Common myeloid progenitor, CD34-positive (primary cell): ENCODE data around the gene TKT.
A peak's percentile ranks its signal among the peaks of the same experiment; 100 is the strongest.

Source experiments
- CTCF ChIA-PET: fragments of 350-600 bp; sonication (Branson Sonifier 250); formaldehyde crosslinking; loops from one replicate; lab custom pipeline; 2021; ENCODE audit warnings: antibody characterized with exemption; lab: Charles Lee
- POLR2A ChIA-PET: fragments of 350-600 bp; sonication (Branson Sonifier 250); formaldehyde crosslinking; loops from one replicate; lab custom pipeline; 2021; ENCODE audit warnings: antibody characterized with exemption; lab: Charles Lee
- DNase-seq, 3 donors: peaks; one replicate each; pipeline versions ENCODE4 v3.0.0 to v3.0.0-alpha.2; 2013
- H3K27ac ChIP-seq, 2 experiments: 1 replicate in 1 of 2; 2 replicates in 1 of 2; pipeline ENCODE4 v1.7.0; 2013; ENCODE audit warnings: inconsistent platforms in 2 of 2, low read length in 2 of 2, mild to moderate bottlenecking in 2 of 2, low read depth in 1 of 2, moderate library complexity in 1 of 2; ENCODE audit not compliant: severe bottlenecking in 2 of 2, insufficient read depth in 1 of 2, poor library complexity in 1 of 2
- H3K27me3 ChIP-seq, 5 experiments: replicated peaks in 2 of 5; 1 replicate in 3 of 5; 2 replicates in 2 of 5; pipeline versions ENCODE4 v1.6.1 to v1.7.0; 2013; ENCODE audit warnings: low read length in 4 of 5, mild to moderate bottlenecking in 2 of 5, moderate library complexity in 2 of 5, inconsistent platforms in 1 of 5; ENCODE audit not compliant: insufficient read depth in 5 of 5, control insufficient read depth in 4 of 5
- H3K36me3 ChIP-seq, 4 experiments: 1 replicate in 2 of 4; 2 replicates in 2 of 4; pipeline versions ENCODE4 v1.6.1 to v1.7.0; 2013; ENCODE audit warnings: low read length in 3 of 4, control low read depth in 1 of 4, mild to moderate bottlenecking in 1 of 4; ENCODE audit not compliant: control insufficient read depth in 4 of 4, insufficient read depth in 4 of 4
- H3K4me1 ChIP-seq, 4 experiments: 1 replicate in 3 of 4; 2 replicates in 1 of 4; pipeline versions ENCODE4 v1.6.1 to v1.7.1; 2013; ENCODE audit warnings: low read length in 3 of 4, mild to moderate bottlenecking in 3 of 4, control low read depth in 1 of 4, inconsistent platforms in 1 of 4, moderate library complexity in 1 of 4; ENCODE audit not compliant: control insufficient read depth in 4 of 4, insufficient read depth in 4 of 4; ENCODE audit errors: control extremely low read depth in 1 of 4
- H3K4me3 ChIP-seq, 7 experiments: 1 replicate in 4 of 7; 2 replicates in 3 of 7; pipeline versions ENCODE4 v1.5.1 to v1.7.0; 2013; ENCODE audit warnings: mild to moderate bottlenecking in 7 of 7, low read length in 6 of 7, moderate library complexity in 6 of 7, inconsistent platforms in 2 of 7, low read depth in 2 of 7, control low read depth in 1 of 7; ENCODE audit not compliant: insufficient read depth in 4 of 7, control insufficient read depth in 1 of 7; ENCODE audit errors: extremely low read depth in 1 of 7
- H3K9me3 ChIP-seq, 5 experiments: 1 replicate in 4 of 5; 2 replicates in 1 of 5; pipeline versions ENCODE4 v1.6.1 to v1.7.1; 2013; ENCODE audit warnings: low read length in 4 of 5, mild to moderate bottlenecking in 2 of 5, inconsistent platforms in 1 of 5, low read depth in 1 of 5, moderate library complexity in 1 of 5; ENCODE audit not compliant: control insufficient read depth in 4 of 5, insufficient read depth in 2 of 5; ENCODE audit errors: control extremely low read depth in 1 of 5
- WGBS: methylation state at CpG from one replicate; pipeline ENCODE4 v1.1.5; 2013; ENCODE audit not compliant: insufficient coverage; 5-methylcytosine and 5-hydroxymethylcytosine counted together

Gene TKT

DNA sequence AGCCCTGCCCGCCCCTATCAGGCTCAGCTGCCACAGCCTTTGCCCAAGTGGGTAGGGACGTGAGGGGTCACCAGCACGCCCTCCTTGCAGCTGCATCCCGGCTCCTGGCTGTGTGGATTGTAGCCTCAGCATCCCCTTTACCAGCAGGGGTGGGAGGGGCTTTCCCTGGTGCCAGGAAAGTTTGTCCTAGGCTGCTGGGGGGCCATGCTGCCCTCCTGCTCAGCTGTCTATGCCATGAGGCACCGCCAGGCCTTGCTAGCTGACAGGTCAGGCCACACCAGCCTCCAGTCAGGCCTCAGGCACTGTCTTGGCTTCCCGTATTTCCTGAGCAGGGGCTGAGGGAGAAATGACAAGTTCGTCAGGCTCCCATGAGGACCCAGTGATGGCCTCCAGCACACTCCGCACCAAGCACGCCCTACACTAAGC lies 32.3 kb downstream of the TKT start:
- Histone ChIP-seq H3K4me3 (no peak overlapping the region), H3K27me3 (no peaks in the 10 kb centered on the region), H3K36me3 (peaks cover 0 to 68% (median 58%) of the 10 kb centered on the region in 4 experiments), H3K4me1 (peaks cover 0 to 2% (median 0%) of the 10 kb centered on the region in 4 experiments), H3K27ac (no peak overlapping the region), H3K9me3 (no peaks in the 10 kb centered on the region)
- 92% methylated on average over 5 of the region's 9 CpGs for WGBS
- POLR2A ChIA-PET, result no interaction called here
- DNase-seq, result no peak
- CTCF ChIA-PET, result interaction anchor here (1.0 to 1.9 kb wide), 3 partner anchors 20 to 76 kb away, joined by 3 to 5 read pairs (median 4); no protein-coding TSS in a partner anchor

DNA sequence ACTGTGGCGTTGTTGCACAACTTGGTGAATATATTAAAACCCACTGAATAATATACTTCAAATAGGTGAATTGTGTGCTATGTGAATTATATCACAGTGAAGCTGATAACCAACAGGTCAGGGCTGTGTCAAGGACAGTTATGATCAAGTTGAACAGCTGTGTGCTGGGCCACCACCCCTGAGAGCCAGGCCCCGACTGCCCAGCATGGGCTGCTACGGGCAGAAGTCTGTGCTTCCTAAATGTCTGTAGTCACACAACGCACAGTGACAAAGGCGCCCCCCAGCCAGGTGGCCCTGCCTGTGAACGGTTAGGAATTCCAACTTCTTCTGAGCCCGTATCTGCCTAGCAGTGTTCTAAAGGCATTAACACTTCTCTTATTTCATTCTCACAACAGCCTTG lies 32.8 kb downstream of the TKT start:
- CTCF ChIA-PET, result interaction anchor here (0.9 to 1.9 kb wide), 5 partner anchors 21 to 77 kb away, joined by 3 to 5 read pairs (median 4); no protein-coding TSS in a partner anchor
- H3K36me3 ChIP-seq, result peaks cover 0 to 63% (median 52%) of the 10 kb centered on the region in 4 experiments
- H3K27me3 ChIP-seq, result no peaks in the 10 kb centered on the region
- no peaks in the 10 kb centered on the region for H3K9me3 ChIP-seq
- no peak overlapping the region for H3K27ac ChIP-seq
- 93% methylated on average over 5 of the region's 7 CpGs for WGBS
- no peak for DNase-seq
- POLR2A ChIA-PET, result no interaction called here
- H3K4me3 ChIP-seq, result no peak overlapping the region
- H3K4me1 ChIP-seq, result peaks cover 0 to 2% (median 0%) of the 10 kb centered on the region in 4 experiments

DNA sequence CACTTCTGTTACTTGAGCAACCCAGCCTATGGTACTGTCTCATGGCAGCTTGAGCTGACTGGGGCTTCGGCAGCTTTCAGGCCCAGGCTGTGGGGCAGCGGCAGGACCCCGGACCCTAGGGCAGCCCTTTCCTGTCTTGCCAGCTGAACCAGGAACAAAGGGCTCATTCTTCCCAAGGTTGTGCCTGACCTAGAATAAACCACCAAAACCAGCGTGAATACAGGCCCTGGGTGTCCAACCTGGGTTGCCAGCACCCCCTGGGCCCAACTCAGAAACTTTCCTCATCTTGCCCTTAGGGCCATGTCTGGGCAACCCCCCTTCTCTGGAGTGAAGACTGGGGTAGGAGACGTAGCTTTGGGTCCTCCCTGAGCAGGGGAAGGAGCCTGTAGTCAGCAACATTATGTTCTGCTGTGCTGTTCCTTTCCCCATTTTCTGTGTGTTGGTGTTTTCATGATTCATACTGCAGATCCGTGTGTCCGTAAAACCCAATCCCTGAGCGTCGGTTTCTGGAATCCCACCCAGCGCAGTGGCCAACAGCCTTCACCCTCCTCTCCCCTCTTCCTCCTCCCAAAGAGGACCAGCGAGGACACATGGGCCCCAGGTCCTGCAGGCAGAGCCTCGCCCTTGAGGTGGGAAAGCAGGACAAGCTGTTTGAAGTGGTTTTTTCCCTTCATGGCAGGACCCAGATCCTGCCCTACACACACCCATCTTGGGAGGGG lies 33.5 kb downstream of the TKT start:
- Histone ChIP-seq H3K27ac (no peak overlapping the region), H3K4me3 (no peak overlapping the region), H3K36me3 (peaks cover 0 to 56% (median 45%) of the 10 kb centered on the region in 4 experiments), H3K9me3 (no peaks in the 10 kb centered on the region), H3K4me1 (peaks cover 0 to 2% (median 0%) of the 10 kb centered on the region in 4 experiments), H3K27me3 (no peaks in the 10 kb centered on the region)
- ChIA-PET POLR2A (no interaction called here), CTCF (interaction anchor here (0.9 to 1.9 kb wide), 6 partner anchors 9 to 77 kb away, joined by 3 to 11 read pairs (median 4); no protein-coding TSS in a partner anchor)
- 90% methylated on average over 6 of the region's 12 CpGs for WGBS
- no peak for DNase-seq

DNA sequence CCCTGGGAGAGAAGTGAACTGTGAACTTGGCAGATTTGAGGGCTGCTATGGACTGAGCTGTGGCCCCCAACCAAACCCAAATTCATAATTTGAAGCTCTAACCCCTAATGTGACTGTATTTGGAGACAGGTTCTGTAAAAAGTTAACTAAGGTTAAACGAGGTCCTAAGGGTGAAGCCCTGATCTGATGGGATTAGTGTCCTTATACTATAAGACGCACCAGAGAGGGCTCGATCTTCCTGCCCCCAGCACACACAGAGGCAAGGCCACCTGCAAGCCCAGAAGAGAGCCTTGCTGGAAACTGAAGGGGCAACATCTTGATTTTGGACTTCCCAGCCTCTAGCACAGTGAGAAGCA lies 34.0 kb downstream of the TKT start:
- peaks cover 0 to 2% (median 0%) of the 10 kb centered on the region in 4 experiments for H3K4me1 ChIP-seq
- no peak for DNase-seq
- no peaks in the 10 kb centered on the region for H3K9me3 ChIP-seq
- peaks cover 0 to 50% (median 40%) of the 10 kb centered on the region in 4 experiments for H3K36me3 ChIP-seq
- no peak overlapping the region for H3K4me3 ChIP-seq
- H3K27me3 ChIP-seq, result no peaks in the 10 kb centered on the region
- no peak overlapping the region for H3K27ac ChIP-seq
- ChIA-PET CTCF (interaction anchor here (0.9 to 3.1 kb wide), 8 partner anchors 9 to 56 kb away, joined by 3 to 15 read pairs (median 6); no protein-coding TSS in a partner anchor), POLR2A (no interaction called here)
- WGBS, result 89% methylated on average over 3 of the region's 3 CpGs

DNA sequence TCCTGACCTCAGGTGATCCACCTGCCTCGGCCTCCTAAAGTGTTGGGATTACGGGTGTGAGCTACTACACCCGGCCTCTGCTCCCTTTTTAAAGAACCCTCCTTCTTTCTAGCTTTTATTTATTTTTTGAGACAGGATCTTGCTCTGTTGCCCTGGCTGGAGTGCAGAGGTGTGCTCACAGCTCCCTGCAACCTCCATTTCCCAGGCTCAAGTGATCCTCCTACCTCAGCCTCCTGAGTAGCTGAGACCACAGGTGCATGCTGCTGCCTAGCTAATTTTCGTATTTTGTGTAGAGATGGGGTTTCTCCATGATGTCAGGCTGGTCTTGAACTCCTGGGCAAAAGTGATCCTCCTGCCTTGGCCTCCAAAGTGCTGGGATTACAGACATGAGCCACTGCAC lies 34.5 kb downstream of the TKT start:
- CTCF ChIA-PET, result interaction anchor here (0.9 to 3.1 kb wide), 9 partner anchors 10 to 109 kb away, joined by 3 to 15 read pairs (median 8); no protein-coding TSS in a partner anchor
- no peak for DNase-seq
- POLR2A ChIA-PET, result no interaction called here
- no peaks in the 10 kb centered on the region for H3K27me3 ChIP-seq
- no peaks in the 10 kb centered on the region for H3K9me3 ChIP-seq
- H3K27ac ChIP-seq, result no peak overlapping the region
- H3K36me3 ChIP-seq, result peaks cover 0 to 46% (median 35%) of the 10 kb centered on the region in 4 experiments
- no peak overlapping the region for H3K4me3 ChIP-seq
- WGBS, result 100% methylated on average over 4 of the region's 4 CpGs
- peaks cover 0 to 2% (median 0%) of the 10 kb centered on the region in 4 experiments for H3K4me1 ChIP-seq

DNA sequence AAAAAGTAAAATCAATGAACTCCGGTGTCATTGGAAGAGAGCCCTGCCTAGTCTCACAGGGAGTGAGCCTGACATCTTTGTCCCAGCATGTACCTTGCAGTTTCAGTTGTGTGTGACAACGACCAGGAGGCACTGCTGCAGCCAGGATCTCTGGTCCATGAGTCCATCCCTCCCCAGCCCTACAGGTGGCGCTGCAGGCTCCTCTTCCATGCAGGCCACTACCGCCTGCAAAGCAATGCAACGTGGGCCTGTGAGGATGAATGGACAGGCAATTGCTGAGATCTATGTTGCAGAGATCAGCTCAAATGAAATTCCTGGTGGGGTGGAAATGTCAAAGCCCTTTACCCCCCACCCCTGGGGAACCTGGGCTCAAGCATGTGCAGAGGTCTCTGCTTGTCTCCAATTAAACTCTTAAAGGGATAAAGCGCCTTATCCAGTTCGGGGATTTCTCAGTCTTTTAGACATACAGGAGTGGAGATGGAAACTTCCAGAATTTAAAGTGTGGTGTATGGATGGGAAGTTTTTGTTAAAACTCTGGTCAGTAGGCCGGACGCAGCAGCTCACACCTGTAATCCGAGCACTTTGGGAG lies 35.8 kb downstream of the TKT start:
- Histone ChIP-seq H3K36me3 (peaks cover 0 to 32% (median 24%) of the 10 kb centered on the region in 4 experiments), H3K4me1 (peaks cover 0 to 2% (median 0%) of the 10 kb centered on the region in 4 experiments), H3K27ac (no peak overlapping the region), H3K4me3 (no peak overlapping the region), H3K9me3 (no peaks in the 10 kb centered on the region), H3K27me3 (no peaks in the 10 kb centered on the region)
- DNase-seq, result peak; percentile 79 to 86 (median 81)
- ChIA-PET CTCF (interaction anchor here (0.6 to 3.1 kb wide), 21 partner anchors 11 to 109 kb away, joined by 3 to 21 read pairs (median 4); no protein-coding TSS in a partner anchor), POLR2A (interaction anchor here (0.8 kb wide), 1 partner anchor 56 kb away, joined by 4 read pairs; no protein-coding TSS in a partner anchor)
- 59% methylated on average over 9 of the region's 10 CpGs for WGBS
